Kidney (tissue), 14 donors: ENCODE data around the gene CCDC170. TPM values are rescaled to one million over a fixed set of nuclear protein-coding genes. Genes with fewer than 3 reads are reported as not detected.
A peak's percentile ranks its signal among the peaks of the same experiment; 100 is the strongest.

Experiments
- DNase-seq, 5 donors: peaks; one replicate each; pipeline ENCODE4 v3.0.0-alpha.2; 2013 to 2020
- FAIRE-seq: peaks from 2 replicates; lab custom pipeline; 2012; peaks lifted over from hg19 to GRCh38; lab: Jason Lieb, UNC
- H3K27ac ChIP-seq, 2 donors: one replicate each; pipeline ENCODE4 v1.7.0; 2013; ENCODE audit warnings: low read depth in 2 of 2, low read length in 2 of 2, inconsistent platforms in 1 of 2
- H3K27me3 ChIP-seq: one replicate; pipeline ENCODE4 v1.7.1; 2013; ENCODE audit warnings: low read length, inconsistent platforms; ENCODE audit not compliant: control insufficient read depth, insufficient read depth
- H3K36me3 ChIP-seq, 3 donors: one replicate each; pipeline versions ENCODE4 v1.7.0 to v1.7.1; 2013; ENCODE audit warnings: low read length in 3 of 3, control low read depth in 1 of 3, inconsistent platforms in 1 of 3; ENCODE audit not compliant: insufficient read depth in 3 of 3, control insufficient read depth in 2 of 3
- H3K4me1 ChIP-seq, 3 donors: one replicate each; pipeline versions ENCODE4 v1.7.0 to v1.7.1; 2013; ENCODE audit warnings: low read length in 3 of 3, inconsistent platforms in 1 of 3, low read depth in 1 of 3; ENCODE audit not compliant: control insufficient read depth in 2 of 3, insufficient read depth in 2 of 3
- H3K4me3 ChIP-seq, 3 donors: one replicate each; pipeline versions ENCODE4 v1.7.0 to v1.8.1; 2013; ENCODE audit warnings: low read length in 3 of 3, control low read depth in 1 of 3, inconsistent platforms in 1 of 3
- H3K9ac ChIP-seq, 3 donors: one replicate each; pipeline versions ENCODE4 v1.7.0 to v1.7.1; 2013; ENCODE audit warnings: low read length in 3 of 3, control low read depth in 1 of 3, inconsistent platforms in 1 of 3
- H3K9me3 ChIP-seq, 3 donors: one replicate each; pipeline versions ENCODE4 v1.7.0 to v1.7.1; 2013; ENCODE audit warnings: low read length in 3 of 3, control low read depth in 1 of 3, inconsistent platforms in 1 of 3; ENCODE audit not compliant: control insufficient read depth in 2 of 3, insufficient read depth in 1 of 3
- CTCF ChIP-seq: IDR thresholded peaks from 3 replicates; pipeline ENCODE4 v1.5.1; 2012; ENCODE audit warnings: mild to moderate bottlenecking, moderate library complexity, borderline replicate concordance; ENCODE audit not compliant: insufficient read depth; ENCODE audit errors: extremely low read depth
- intact Hi-C: fragments of 100-400 bp; cut with DNase I; formaldehyde crosslinking; loops from one replicate; pipeline ENCODE4 v1.11.1; 2022
- polyA plus RNA-seq: library from polyadenylated mRNA; stranded (reverse); fragments of 350-450 nt; fragmentation: Illumina TruSeq; extraction: RNeasy Lipid Tissue Mini Kit (QIAGEN cat#74804); gene quantifications from one replicate; pipeline ENCODE4 v1.2.3, GENCODE V29; 2014; ENCODE audit warnings: low read depth, low replicate concordance; ENCODE audit not compliant: insufficient read depth
- total RNA-seq: library from RNA; stranded (reverse); fragmentation: NEBNext Ultra II Directional; extraction: Animal tissue kit (Norgen Biotek cat#: 25700); gene quantifications from one replicate; pipeline ENCODE4 v1.2.1, GENCODE V29; 2021
- donor health status: control.
- donor health status: control.
- donor health status: control.
- donor health status: control.
- donor health status: control.
- donor health status: DM: yes; HTN: yes; CAD: no.
- donor health status: Normal renal cell carcinoma (clear cell type).

Gene CCDC170
- total and polyA plus RNA-seq, 2 donors from 2014 or later: 0.34 to 2.1 TPM

- intact Hi-C loops: no loop called here
- no peaks in the 10 kb centered on the region for H3K27me3 ChIP-seq
- H3K36me3 ChIP-seq: no peaks in the 10 kb centered on the region
- FAIRE-seq (no peak), DNase-seq (no peak)
- peaks cover 0 to 12% (median 0%) of the 10 kb centered on the region in 3 donors for H3K4me1 ChIP-seq
- H3K9ac ChIP-seq: no peak overlapping the region
- no peak overlapping the region for H3K4me3 ChIP-seq
- no peak for TF ChIP-seq CTCF
- H3K27ac ChIP-seq: no peak overlapping the region
- H3K9me3 ChIP-seq: peaks cover 0 to 13% (median 0%) of the 10 kb centered on the region in 3 donors
These were observed 165.4 kb downstream of the CCDC170 start for GRCh38 chr6:151659212-151659611.

- no peaks in the 10 kb centered on the region for H3K9me3 ChIP-seq
- FAIRE-seq (no peak), DNase-seq (no peak)
- H3K9ac ChIP-seq: no peak overlapping the region
- peaks cover 0 to 12% (median 0%) of the 10 kb centered on the region in 3 donors for H3K4me1 ChIP-seq
- no peak overlapping the region for H3K27ac ChIP-seq
- no peaks in the 10 kb centered on the region for H3K36me3 ChIP-seq
- H3K4me3 ChIP-seq: no peak overlapping the region
- intact Hi-C loops: no loop called here
- TF ChIP-seq CTCF: no peak
- no peaks in the 10 kb centered on the region for H3K27me3 ChIP-seq
These were observed 167.7 kb downstream of the CCDC170 start for GRCh38 chr6:151661509-151661908.

GRCh38 chr6:151661928-151662327 lies 168.1 kb downstream of the CCDC170 start:
- intact Hi-C loops: no loop called here
- H3K27me3 ChIP-seq: no peaks in the 10 kb centered on the region
- H3K4me1 ChIP-seq: peaks cover 0 to 12% (median 0%) of the 10 kb centered on the region in 3 donors
- no peak overlapping the region for H3K27ac ChIP-seq
- no peak overlapping the region for H3K9ac ChIP-seq
- DNase-seq (no peak), FAIRE-seq (no peak)
- H3K36me3 ChIP-seq: no peaks in the 10 kb centered on the region
- TF ChIP-seq CTCF: no peak
- peak overlapping the region in 1 of 3 donors; percentile 29 for H3K4me3 ChIP-seq
- no peaks in the 10 kb centered on the region for H3K9me3 ChIP-seq

GRCh38 chr6:151663559-151663958 lies 169.7 kb downstream of the CCDC170 start:
- TF ChIP-seq CTCF: no peak
- peaks cover 0 to 19% (median 0%) of the 10 kb centered on the region in 3 donors for H3K4me1 ChIP-seq
- H3K9me3 ChIP-seq: no peaks in the 10 kb centered on the region
- H3K4me3 ChIP-seq: no peak overlapping the region
- FAIRE-seq: no peak
- no peak overlapping the region for H3K9ac ChIP-seq
- intact Hi-C loops: no loop called here
- H3K27ac ChIP-seq: no peak overlapping the region
- H3K36me3 ChIP-seq: no peaks in the 10 kb centered on the region
- no peaks in the 10 kb centered on the region for H3K27me3 ChIP-seq
- DNase-seq: no peak
